Testis (tissue), 2 donors: ENCODE results near the gene TMEM182.

Experiments used
- POLR2A ChIP-seq: fragments of 450-650 bp; IDR thresholded peaks from one replicate; pipeline ENCODE4 v1.6.1; 2017; ENCODE audit warnings: antibody characterized with exemption, mild to moderate bottlenecking, moderate library complexity
- TF ChIP-seq, protein P1 (sequence below), 3 experiments: fragments of 450-650 bp in 2 of 3; fragments of 200-600 bp in 1 of 3; sonication (generic) in 1 of 3; IDR thresholded peaks; one replicate each; pipeline ENCODE4 v1.5.1; 2016 to 2019; ENCODE audit warnings: antibody characterized with exemption in 3 of 3, mild to moderate bottlenecking in 2 of 3, moderate library complexity in 1 of 3

DNA sequence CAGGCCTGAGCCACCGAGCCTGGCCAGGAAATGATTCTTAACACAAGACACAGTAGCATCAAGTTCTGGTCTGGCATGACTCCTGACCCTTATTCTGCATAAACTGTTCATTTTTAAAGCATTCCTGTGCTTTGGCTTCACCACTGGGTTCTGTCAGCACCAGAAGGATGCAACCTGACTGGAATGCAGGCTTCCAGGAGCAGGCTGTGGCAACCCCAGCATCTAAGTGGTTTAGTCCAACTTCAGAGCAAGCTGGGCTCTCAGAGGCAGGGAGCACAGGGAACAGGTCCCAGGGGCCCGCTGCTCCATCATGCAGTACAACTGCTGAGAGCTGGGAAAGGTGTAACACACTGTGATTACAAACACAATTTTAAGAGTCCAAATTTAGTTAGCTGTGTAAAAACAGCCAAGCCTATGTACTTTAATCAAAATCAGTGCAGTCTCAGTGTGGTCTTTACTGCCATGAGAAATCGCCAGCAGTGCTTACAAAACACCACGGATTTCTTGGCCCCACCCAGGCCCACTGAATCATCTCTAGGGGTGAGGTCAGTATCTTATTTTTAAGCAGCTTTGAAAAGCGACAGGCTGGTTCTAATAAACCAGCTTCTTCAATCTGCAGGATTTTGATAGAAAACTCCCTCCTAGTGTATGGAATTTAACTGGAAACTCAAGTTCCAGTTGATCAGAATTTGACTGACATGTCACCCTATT, 44.4 kb upstream of the TMEM182 start:
- no peak for TF ChIP-seq POLR2A
- TF ChIP-seq, protein P1, sequence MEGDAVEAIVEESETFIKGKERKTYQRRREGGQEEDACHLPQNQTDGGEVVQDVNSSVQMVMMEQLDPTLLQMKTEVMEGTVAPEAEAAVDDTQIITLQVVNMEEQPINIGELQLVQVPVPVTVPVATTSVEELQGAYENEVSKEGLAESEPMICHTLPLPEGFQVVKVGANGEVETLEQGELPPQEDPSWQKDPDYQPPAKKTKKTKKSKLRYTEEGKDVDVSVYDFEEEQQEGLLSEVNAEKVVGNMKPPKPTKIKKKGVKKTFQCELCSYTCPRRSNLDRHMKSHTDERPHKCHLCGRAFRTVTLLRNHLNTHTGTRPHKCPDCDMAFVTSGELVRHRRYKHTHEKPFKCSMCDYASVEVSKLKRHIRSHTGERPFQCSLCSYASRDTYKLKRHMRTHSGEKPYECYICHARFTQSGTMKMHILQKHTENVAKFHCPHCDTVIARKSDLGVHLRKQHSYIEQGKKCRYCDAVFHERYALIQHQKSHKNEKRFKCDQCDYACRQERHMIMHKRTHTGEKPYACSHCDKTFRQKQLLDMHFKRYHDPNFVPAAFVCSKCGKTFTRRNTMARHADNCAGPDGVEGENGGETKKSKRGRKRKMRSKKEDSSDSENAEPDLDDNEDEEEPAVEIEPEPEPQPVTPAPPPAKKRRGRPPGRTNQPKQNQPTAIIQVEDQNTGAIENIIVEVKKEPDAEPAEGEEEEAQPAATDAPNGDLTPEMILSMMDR (IDR thresholded peaks at IDR 0.05) = no peak
